HEK293 (cell line): ENCODE data around the gene TCF15.

ENCODE experiments used
- CTCF ChIA-PET: fragments of 350-600 bp; formaldehyde crosslinking; extraction: SDS; loops from one replicate; lab custom pipeline; 2021; ENCODE audit warnings: antibody characterized with exemption; lab: Yijun Ruan, JAX
- POLR2A ChIA-PET: fragments of 300-600 bp; formaldehyde crosslinking; extraction: SDS; loops from one replicate; lab custom pipeline; 2020; ENCODE audit warnings: antibody characterized with exemption, inconsistent platforms; lab: Yijun Ruan, JAX
- H3K27ac ChIP-seq: fragments of 200-500 bp; sonication (Bioruptor generic); 2 replicates; pipeline ENCODE4 v1.5.1; 2014; ENCODE audit warnings: low read depth, low read length, control low read depth, inconsistent platforms; ENCODE audit errors: extremely low read depth
- H3K36me3 ChIP-seq, 2 experiments: fragments of 200-500 bp in 1 of 2; sonication (Bioruptor generic) in 1 of 2; 1 replicate in 1 of 2; 2 replicates in 1 of 2; pipeline ENCODE4 v1.5.1; 2014 to 2017; ENCODE audit warnings: inconsistent platforms in 2 of 2, low read length in 2 of 2; ENCODE audit not compliant: control insufficient read depth in 2 of 2, insufficient read depth in 1 of 2
- H3K4me1 ChIP-seq: fragments of 200-500 bp; sonication (Bioruptor generic); 2 replicates; pipeline ENCODE4 v1.5.1; 2014; ENCODE audit warnings: mild to moderate bottlenecking, low read length, inconsistent platforms; ENCODE audit not compliant: control insufficient read depth, insufficient read depth
- H3K4me3 ChIP-seq: 2 replicates; pipeline ENCODE4 v1.5.1; 2011; ENCODE audit warnings: low read depth, mild to moderate bottlenecking, control low read depth, low read length, moderate library complexity
- H3K9me3 ChIP-seq: fragments of 200-500 bp; sonication (Bioruptor generic); 2 replicates; pipeline ENCODE4 v1.5.1; 2014; ENCODE audit warnings: low read depth, low read length, inconsistent platforms; ENCODE audit not compliant: control insufficient read depth, insufficient read depth
- CTCF ChIP-seq: fragments of 450-650 bp; formaldehyde crosslinking; IDR thresholded peaks from 2 replicates; pipeline ENCODE4 v1.5.1; 2016; ENCODE audit warnings: missing biosample characterization, missing genetic modification characterization
- GLIS1 ChIP-seq: fragments of 450-650 bp; formaldehyde crosslinking; IDR thresholded peaks from 2 replicates; pipeline ENCODE4 v1.5.1; 2016; ENCODE audit warnings: missing biosample characterization, missing genetic modification characterization
- HOXD13 ChIP-seq: sonication (generic); formaldehyde crosslinking; IDR thresholded peaks from 2 replicates; pipeline ENCODE4 v1.8.0; 2022; ENCODE audit warnings: missing genetic modification reagents, borderline replicate concordance
- KLF7 ChIP-seq: fragments of 450-650 bp; formaldehyde crosslinking; IDR thresholded peaks from 2 replicates; pipeline ENCODE4 v1.5.1; 2016; ENCODE audit warnings: missing biosample characterization, missing genetic modification characterization, borderline replicate concordance
- PRDM1 ChIP-seq: fragments of 450-650 bp; formaldehyde crosslinking; IDR thresholded peaks from 2 replicates; pipeline ENCODE4; 2016; ENCODE audit warnings: missing biosample characterization, missing genetic modification characterization
- PRDM10 ChIP-seq: fragments of 450-650 bp; formaldehyde crosslinking; IDR thresholded peaks from 2 replicates; pipeline ENCODE4 v1.5.1; 2016; ENCODE audit warnings: missing biosample characterization, missing genetic modification characterization
- RBAK ChIP-seq: fragments of 450-650 bp; formaldehyde crosslinking; IDR thresholded peaks from 2 replicates; pipeline ENCODE4 v1.5.1; 2016; ENCODE audit warnings: missing biosample characterization, missing genetic modification characterization
- SALL2 ChIP-seq: fragments of 450-650 bp; formaldehyde crosslinking; IDR thresholded peaks from 2 replicates; pipeline ENCODE4 v1.5.0; 2017; ENCODE audit warnings: missing biosample characterization, mild to moderate bottlenecking, missing genetic modification characterization, borderline replicate concordance
- SCRT1 ChIP-seq: fragments of 450-650 bp; formaldehyde crosslinking; IDR thresholded peaks from 2 replicates; pipeline ENCODE4 v1.5.1; 2016; ENCODE audit warnings: missing biosample characterization, missing genetic modification characterization, borderline replicate concordance
- SCRT2 ChIP-seq: fragments of 450-650 bp; formaldehyde crosslinking; IDR thresholded peaks from 2 replicates; pipeline ENCODE4 v1.5.1; 2016; ENCODE audit warnings: missing biosample characterization, missing genetic modification characterization
- SETDB1 ChIP-seq: IDR thresholded peaks from one replicate; pipeline ENCODE4 v1.6.1; 2017; ENCODE audit warnings: mild to moderate bottlenecking, low read length, moderate library complexity, mixed read lengths; ENCODE audit not compliant: insufficient read length
- ZBTB7A ChIP-seq: fragments of 450-650 bp; formaldehyde crosslinking; IDR thresholded peaks from 2 replicates; pipeline ENCODE4 v1.5.1; 2016; ENCODE audit warnings: low read depth, missing biosample characterization, missing genetic modification characterization
- ZEB2 ChIP-seq: fragments of 450-650 bp; formaldehyde crosslinking; IDR thresholded peaks from 2 replicates; pipeline ENCODE4 v1.5.1; 2016; ENCODE audit warnings: missing biosample characterization, missing genetic modification characterization
- ZFP37 ChIP-seq: fragments of 450-650 bp; formaldehyde crosslinking; IDR thresholded peaks from 2 replicates; pipeline ENCODE4 v1.5.1; 2016; ENCODE audit warnings: missing biosample characterization, missing genetic modification characterization
- ZNF132 ChIP-seq: fragments of 450-650 bp; formaldehyde crosslinking; IDR thresholded peaks from 2 replicates; pipeline ENCODE4 v1.5.1; 2017; ENCODE audit warnings: missing biosample characterization, missing genetic modification characterization, borderline replicate concordance
- ZNF138 ChIP-seq: fragments of 450-650 bp; formaldehyde crosslinking; IDR thresholded peaks from 2 replicates; pipeline ENCODE4 v1.5.1; 2016; ENCODE audit warnings: missing biosample characterization, missing genetic modification characterization, borderline replicate concordance
- ZNF174 ChIP-seq: fragments of 450-650 bp; formaldehyde crosslinking; IDR thresholded peaks from 2 replicates; pipeline ENCODE4 v1.5.0; 2017; ENCODE audit warnings: missing biosample characterization, mild to moderate bottlenecking, missing genetic modification characterization
- ZNF184 ChIP-seq: fragments of 450-650 bp; IDR thresholded peaks from 2 replicates; pipeline ENCODE4 v1.5.1; 2018; ENCODE audit warnings: missing biosample characterization, mild to moderate bottlenecking, missing genetic modification characterization
- ZNF23 ChIP-seq: fragments of 450-650 bp; formaldehyde crosslinking; IDR thresholded peaks from 2 replicates; pipeline ENCODE4 v1.5.1; 2016; ENCODE audit warnings: missing biosample characterization, missing genetic modification characterization, borderline replicate concordance
- ZNF248 ChIP-seq: fragments of 450-650 bp; formaldehyde crosslinking; IDR thresholded peaks from 2 replicates; pipeline ENCODE4 v1.5.1; 2017; ENCODE audit warnings: missing biosample characterization, missing genetic modification characterization
- ZNF324 ChIP-seq: fragments of 450-650 bp; formaldehyde crosslinking; IDR thresholded peaks from 2 replicates; pipeline ENCODE4 v1.5.1; 2016; ENCODE audit warnings: missing biosample characterization, missing genetic modification characterization
- ZNF362 ChIP-seq: fragments of 450-650 bp; formaldehyde crosslinking; IDR thresholded peaks from 2 replicates; pipeline ENCODE4 v1.5.1; 2016; ENCODE audit warnings: missing biosample characterization, missing genetic modification characterization
- ZNF514 ChIP-seq: fragments of 450-650 bp; formaldehyde crosslinking; IDR thresholded peaks from 2 replicates; pipeline ENCODE4 v1.5.1; 2016; ENCODE audit warnings: missing biosample characterization, missing genetic modification characterization
- ZNF600 ChIP-seq: fragments of 450-650 bp; formaldehyde crosslinking; IDR thresholded peaks from 2 replicates; pipeline ENCODE4 v1.5.1; 2016; ENCODE audit warnings: missing biosample characterization, missing genetic modification characterization
- ZNF654 ChIP-seq: fragments of 450-650 bp; formaldehyde crosslinking; IDR thresholded peaks from 2 replicates; pipeline ENCODE4 v1.5.1; 2016; ENCODE audit warnings: low read depth, missing biosample characterization, missing genetic modification characterization
- ZSCAN18 ChIP-seq: fragments of 450-650 bp; formaldehyde crosslinking; IDR thresholded peaks from 2 replicates; pipeline ENCODE4 v1.5.1; 2016; ENCODE audit warnings: missing biosample characterization, missing genetic modification characterization
- ZSCAN23 ChIP-seq: fragments of 450-650 bp; formaldehyde crosslinking; IDR thresholded peaks from 2 replicates; pipeline ENCODE4 v1.5.1; 2016; ENCODE audit warnings: missing biosample characterization, missing genetic modification characterization
- ZSCAN30 ChIP-seq: fragments of 450-650 bp; IDR thresholded peaks from 2 replicates; pipeline ENCODE4 v1.5.1; 2018; ENCODE audit warnings: missing biosample characterization, mild to moderate bottlenecking, missing genetic modification characterization, moderate library complexity

The TCF15 gene

GRCh38 chr20:561437-562231 is 48.5 kb downstream of the TCF15 start:
- no peak overlapping the region for H3K27ac ChIP-seq
- POLR2A ChIA-PET: interaction anchor here (1.4 to 1.6 kb wide), 2 partner anchors 84 to 91 kb away, joined by 3 to 4 read pairs; partner anchors contain the start of gene SRXN1
- H3K9me3 ChIP-seq: no peaks in the 10 kb centered on the region
- TF ChIP-seq SALL2 (tag by site-specific recombination): no peak
- no peak for TF ChIP-seq ZSCAN18 (tag by site-specific recombination)
- TF ChIP-seq ZNF138 (tag by site-specific recombination): no peak
- no peak for TF ChIP-seq SETDB1
- TF ChIP-seq ZNF132 (tag by site-specific recombination): no peak
- no peak for TF ChIP-seq ZNF23
- peak; percentile 45; the same call in 1 of the 2 replicates for TF ChIP-seq ZNF600 (tag by site-specific recombination)
- TF ChIP-seq GLIS1 (tag by site-specific recombination): 0 out of 2 replicates have a peak, but pooled peaks have one; percentile 7
- no peak for TF ChIP-seq ZNF362 (tag by site-specific recombination)
- TF ChIP-seq ZEB2 (tag by site-specific recombination): 0 out of 2 replicates have a peak, but pooled peaks have one; percentile 19
- no peak for TF ChIP-seq ZNF174
- TF ChIP-seq RBAK: no peak
- TF ChIP-seq ZNF514 (tag by site-specific recombination): no peak
- peak; percentile 83 for TF ChIP-seq SCRT1
- peak; percentile 63 for TF ChIP-seq SCRT2 (tag by site-specific recombination)
- 0 out of 2 replicates have a peak, but pooled peaks have one; percentile 19 for TF ChIP-seq ZNF184 (tag by site-specific recombination)
- TF ChIP-seq CTCF: peak; percentile 83
- TF ChIP-seq ZSCAN30 (tag by site-specific recombination): 0 out of 2 replicates have a peak, but pooled peaks have one; percentile 12
- TF ChIP-seq KLF7 (tag by site-specific recombination): no peak
- no peak for TF ChIP-seq ZBTB7A
- no peak for TF ChIP-seq PRDM10
- TF ChIP-seq PRDM1 (tag by site-specific recombination): peak; percentile 38
- TF ChIP-seq HOXD13 (CRISPR knock-in tag): no peak
- TF ChIP-seq ZNF654 (tag by site-specific recombination): peak; percentile 96
- no peak for TF ChIP-seq ZNF324 (tag by site-specific recombination)
- no peak for TF ChIP-seq ZFP37 (tag by site-specific recombination)
- no peak for TF ChIP-seq ZNF248 (tag by site-specific recombination)
- no peak for TF ChIP-seq ZSCAN23 (tag by site-specific recombination)
- CTCF ChIA-PET: interaction anchor here (0.6 to 7.9 kb wide), 42 partner anchors 10 to 272 kb away, joined by 3 to 130 read pairs (median 5); partner anchors contain the start of genes FAM110A, SLC52A3 and SRXN1
- no peak overlapping the region for H3K4me3 ChIP-seq
- H3K4me1 ChIP-seq: no peaks in the 10 kb centered on the region
- H3K36me3 ChIP-seq: no peaks in the 10 kb centered on the region
